Activated effector memory CD4-positive, alpha-beta T cell treated with Interleukin-2 at 50 U/mL for 16 hours (primary cell): ENCODE measurements around the gene GALNS.

ENCODE experiments used
- DNase-seq: peaks from one replicate; pipeline ENCODE4 v3.0.0-alpha.2; 2020

GALNS gene

DNA sequence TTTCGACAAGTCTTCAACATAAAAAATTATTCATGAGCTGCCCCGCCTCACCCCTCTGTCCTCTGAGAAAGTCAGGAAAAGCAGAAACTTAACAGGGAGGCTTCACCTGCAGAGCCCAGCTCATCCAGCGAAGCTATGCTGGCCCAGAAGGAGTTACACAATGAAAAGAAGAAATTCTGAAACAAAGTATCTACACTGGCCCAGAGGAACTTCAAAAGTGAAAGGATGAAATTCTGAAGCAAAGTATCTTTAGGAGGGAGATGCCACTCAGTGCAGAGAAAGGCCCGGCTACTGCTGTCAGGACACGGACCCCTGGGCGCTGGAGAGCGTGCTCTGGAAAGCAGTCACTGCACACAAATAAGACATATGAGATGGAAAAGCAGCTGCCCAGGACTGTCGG is 1.6 kb downstream of the GALNS start:
- DNase-seq: no peak

DNA sequence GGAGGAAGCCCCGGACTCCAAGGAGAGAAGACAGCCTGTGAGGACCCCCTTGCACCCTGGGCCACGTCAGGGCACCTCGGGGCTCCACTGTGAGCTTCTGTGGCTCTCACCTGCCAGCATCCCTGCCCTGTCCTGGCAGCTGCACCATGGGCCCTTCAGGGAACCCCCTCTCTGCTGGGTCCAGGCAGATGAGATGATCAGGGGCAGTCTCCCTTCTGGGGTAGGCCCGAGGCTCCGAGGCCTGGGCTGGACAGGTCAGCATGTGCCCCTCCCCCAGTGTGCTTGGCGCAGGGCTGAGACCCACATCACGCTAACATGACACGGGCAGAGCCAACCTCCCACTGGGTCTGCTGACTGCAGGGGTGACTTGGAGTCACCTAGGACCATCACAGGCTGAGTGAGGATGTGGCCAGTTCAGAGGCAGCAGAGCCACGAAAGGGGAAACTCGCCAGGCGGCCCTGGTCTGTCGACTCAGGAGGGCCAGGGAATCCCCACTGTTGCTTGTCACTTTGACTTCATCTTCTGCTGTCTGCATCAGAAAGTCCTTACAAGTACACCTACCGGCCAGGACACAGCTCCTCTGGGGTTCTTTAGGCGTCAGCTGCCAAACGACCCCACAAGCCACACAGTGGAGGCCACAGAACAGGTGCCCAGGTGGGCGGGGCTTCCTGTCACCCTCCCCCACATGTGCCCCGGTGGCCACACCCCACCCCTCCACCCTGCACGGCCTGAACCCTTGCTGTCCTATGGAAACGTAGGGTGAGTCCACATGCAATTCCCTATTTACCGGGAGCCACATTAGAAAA is 2.2 kb downstream of the GALNS start:
- no peak for DNase-seq

DNA sequence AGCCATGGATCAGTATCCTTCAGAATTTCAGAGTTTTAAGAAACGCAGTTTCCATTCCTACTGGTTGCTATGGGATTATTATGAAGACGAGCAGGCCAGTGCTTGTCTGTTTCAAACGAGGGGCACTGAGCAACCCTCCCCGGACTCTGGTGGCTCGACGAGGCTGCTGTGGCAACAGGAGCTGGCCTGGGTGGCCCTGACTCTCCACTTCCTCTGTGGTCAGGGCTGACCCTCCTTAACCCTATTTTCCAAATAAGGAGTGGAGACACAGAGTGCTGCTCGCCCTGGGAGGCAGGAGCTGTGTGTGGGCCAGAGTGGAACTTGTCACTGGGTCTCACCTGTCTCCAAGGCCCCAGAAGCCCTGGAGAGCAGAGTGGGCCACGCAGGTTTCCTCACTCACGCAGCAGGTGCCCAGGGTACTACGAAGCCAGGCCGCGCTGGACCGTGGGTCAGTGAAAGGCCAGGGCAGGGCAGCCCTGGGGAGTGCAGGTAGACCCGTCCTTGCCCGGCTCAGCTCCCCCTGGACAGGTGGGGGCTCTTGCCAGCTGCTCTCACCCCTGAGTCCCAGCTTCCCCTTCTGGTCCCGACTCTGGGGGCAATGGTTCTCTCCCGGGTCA is 3.3 kb downstream of the GALNS start:
- DNase-seq: no peak

DNA sequence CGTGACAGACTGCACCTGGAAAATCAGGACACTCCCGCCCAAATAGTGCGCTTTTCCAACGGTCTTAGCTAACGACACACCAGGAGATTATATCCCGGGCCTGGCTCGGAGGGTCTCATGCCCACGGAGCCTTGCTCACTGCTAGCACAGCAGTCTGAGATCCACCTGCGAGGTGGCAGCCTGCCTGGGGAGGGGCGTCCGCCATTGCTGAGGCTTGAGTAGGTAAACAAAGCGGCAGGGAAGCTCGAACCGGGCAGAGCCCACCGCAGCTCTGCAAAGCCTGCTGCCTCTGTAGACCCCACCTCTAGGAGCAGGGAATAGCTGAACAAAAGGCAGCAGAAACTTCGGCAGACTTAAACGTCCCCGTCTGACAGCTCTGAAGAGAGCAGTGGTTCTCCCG is 5.1 kb downstream of the GALNS start:
- no peak for DNase-seq

DNA sequence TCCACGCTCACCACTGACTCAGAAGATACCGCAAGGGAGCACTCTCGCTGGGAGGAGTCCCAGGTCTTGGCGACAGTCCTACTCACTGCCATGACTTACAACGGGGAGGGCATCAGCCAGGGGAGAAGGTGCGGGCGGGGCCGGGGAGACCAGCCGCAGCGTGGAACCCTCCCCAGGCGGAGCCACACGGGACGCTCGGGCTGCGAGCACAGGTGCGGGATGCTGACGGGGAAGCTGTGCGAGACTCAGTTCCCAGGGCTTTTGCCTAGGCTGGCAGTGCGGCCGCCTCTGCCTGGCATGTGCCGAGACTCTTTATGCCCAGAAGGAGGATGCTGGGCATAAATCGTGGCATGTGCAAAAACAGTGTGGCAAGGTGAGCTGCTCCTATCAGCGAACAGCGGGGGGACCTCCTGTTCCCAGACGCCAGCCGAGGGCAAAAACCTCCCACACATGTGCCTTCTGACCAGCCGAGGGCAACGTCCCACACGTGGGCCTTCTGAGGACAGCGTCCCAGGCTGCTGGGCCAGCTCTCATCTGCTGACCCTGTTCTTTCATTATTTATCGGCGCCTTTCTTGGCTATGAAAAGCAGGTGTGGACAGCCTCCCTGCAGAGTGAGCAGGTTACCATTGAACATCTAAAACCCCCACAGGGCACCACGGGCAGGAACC is 6.1 kb downstream of the GALNS start:
- no peak for DNase-seq

DNA sequence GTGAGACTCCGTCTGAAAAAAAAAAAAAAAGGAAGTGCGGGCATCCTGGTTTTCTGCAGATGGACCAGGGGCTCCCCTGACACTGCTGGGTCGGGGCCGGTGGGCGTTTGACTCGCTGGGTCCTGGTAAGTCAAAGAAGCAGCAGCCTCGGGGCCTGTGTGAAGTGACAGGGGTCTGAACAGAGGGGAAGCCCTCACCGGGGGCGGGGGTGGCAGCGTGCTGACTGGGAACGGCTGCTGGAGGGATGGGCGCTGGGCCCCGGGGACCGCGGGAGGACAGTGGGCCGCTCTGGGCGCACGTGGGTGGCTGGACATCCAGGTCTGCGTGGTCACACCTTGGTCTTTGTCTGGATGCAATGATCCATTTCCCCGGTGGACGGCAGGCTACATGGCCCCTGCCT is 8.2 kb downstream of the GALNS start:
- no peak for DNase-seq

DNA sequence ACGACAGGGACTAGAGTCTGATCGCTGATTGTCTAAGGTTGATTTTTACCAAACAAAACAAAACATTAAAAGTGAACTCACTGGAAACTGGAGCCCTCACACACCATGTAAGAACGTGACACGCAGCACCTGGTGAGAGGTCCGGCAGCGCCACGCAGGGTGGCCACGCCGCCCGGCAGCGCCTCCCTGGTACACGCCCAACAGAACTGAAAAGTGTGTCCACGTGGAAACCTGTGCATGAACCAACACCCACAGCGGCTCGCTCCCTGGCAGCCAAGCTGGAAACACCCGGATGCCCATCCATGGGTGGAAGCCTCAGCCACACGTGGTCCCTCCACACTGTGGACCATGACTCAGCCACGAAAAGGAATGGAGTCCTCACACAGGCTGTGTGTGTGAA is 9.1 kb downstream of the GALNS start:
- DNase-seq: no peak

DNA sequence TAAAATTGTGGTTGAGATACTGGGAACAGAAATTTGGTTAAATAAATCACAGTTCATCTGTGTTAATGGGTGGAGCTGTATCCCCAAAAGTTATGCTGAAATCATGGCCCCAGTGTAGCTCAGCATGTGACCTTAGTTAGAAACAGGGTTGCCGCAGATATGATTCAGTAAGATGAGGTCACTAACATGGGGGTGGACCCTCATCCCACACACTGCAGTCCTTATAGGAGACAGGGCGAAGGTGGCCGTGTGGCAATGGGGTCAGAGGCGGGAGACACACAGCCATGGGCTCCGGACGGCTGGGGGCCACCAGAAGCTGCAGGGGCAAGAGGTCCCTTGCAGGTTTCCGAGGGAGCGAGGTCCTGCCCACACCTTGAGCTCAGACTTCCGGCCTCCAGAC is 10.7 kb downstream of the GALNS start:
- no peak for DNase-seq

DNA sequence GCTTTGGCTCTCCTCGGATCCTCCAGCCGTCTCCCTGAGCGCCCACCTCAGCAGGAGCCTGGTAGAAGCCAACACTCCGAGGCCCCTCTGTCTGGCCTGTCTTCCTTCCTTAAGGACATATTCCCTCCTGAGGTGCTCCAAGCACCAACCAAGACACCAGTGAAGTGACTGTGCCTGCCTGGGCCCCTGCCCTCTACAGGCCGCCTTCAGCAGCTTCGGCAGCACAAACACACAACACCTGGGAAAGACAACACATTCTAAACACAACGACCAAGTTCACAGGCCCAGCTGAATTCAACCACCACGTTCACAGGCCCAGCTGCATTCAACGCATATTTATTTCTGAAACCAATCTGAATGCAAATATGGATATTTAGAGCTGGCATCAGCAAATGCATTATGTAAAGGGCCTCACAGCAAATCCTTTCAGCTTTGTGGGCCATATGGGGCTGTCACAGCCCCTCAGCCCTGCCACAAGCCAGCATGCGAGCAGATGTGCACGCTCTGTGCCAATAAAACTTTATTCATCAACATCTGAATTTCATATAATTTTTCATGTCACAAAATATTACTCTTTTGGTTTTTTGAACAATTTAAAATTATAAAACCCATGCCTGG is 12.2 kb downstream of the GALNS start:
- DNase-seq: no peak

DNA sequence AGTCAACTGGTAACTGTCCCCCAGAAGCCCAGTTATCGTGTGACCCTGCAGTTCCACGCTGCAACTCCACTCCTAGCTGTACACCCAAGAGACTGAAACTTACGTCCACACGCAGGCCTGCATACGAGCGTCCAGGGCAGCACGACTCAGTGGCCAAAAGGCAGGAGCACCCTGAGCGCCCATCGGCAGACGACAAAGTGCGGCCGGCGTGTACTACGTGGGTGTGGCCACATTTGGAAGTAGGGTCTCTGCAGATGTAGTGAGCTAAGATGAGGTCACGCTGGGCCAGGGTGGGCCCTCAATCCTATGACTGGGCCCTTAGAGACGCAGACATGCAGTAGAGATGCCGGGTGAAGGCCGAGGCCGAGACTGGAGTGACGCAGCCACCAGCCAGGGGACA is 13.5 kb downstream of the GALNS start:
- DNase-seq: no peak

DNA sequence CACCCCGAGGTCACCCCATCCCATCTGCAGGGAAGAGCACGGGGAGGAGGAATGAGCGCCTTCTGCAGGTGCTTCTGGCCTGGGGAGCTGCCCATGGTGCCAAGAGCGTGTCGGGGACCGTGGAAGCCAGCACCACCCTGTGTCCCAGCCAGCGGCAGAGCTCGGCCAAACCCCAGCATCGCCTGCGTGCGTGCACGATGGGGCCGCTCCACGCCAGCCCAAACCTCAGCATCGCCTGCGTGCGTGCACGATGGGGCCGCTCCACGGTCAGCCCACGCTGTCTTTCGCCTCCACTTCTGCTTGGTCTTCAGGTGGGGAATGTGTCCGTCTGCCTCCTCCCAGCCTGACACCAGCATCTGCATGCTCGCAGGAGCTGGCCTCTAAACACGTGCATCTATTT is 13.9 kb downstream of the GALNS start:
- DNase-seq: no peak

DNA sequence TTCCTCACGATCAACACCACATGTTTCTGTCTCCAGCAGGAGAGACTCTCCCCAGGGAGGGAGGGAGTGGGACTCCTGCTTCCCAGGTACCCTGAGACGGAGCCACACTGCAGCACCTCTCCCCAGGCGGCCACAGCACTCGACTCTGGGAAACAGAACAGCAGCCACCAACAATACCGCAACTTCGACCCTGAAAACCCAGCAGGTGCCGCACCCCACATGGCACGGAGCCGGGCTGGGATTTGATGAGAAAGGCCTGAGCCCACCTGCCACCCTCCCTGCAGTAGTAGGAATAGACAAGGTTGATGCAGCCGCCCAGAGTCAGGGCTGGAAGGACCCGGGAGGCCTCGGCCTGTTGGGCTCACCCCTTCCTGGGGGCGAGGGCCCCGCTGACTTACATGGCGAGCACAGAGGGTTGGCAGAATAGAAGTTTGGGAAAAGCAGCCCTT is 14.4 kb downstream of the GALNS start:
- no peak for DNase-seq

DNA sequence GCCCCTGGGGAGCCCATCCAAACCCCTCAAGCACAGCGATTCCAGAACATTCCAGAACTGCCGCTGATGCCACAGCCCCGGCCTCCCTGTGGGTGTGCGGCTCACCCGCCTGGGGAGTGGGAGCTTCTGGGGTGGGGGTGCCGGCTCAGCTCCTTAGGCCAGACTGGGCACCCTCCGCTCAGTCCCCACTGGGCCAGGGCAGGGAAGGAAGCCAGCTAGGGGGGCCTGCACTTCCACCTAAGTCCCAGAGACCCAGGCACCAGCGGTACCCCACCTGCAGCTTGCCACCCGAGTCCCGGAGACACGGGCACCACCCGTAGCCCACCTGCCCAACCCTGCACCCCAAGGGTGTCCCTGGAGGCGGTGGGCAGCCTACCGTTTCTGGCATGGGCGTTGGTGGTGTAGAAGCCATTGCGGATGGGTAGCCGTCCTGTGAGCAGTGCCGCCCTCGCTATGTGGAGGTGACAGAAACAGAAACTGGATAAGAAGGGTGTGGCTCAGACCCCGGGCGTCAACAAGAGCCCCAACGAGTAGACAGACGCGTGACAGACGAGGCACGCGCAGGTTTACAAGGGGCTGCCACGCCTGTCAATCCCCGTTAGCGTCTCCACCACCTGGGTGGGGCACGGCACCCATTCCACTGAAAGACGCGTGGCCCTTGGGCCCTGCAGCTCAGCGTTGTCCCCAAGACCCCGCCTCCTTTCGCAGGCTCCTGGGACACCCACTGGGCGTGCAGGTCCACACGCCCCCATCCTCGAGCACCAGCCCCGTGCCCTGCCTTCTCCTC is 15.0 kb downstream of the GALNS start:
- DNase-seq: no peak

DNA sequence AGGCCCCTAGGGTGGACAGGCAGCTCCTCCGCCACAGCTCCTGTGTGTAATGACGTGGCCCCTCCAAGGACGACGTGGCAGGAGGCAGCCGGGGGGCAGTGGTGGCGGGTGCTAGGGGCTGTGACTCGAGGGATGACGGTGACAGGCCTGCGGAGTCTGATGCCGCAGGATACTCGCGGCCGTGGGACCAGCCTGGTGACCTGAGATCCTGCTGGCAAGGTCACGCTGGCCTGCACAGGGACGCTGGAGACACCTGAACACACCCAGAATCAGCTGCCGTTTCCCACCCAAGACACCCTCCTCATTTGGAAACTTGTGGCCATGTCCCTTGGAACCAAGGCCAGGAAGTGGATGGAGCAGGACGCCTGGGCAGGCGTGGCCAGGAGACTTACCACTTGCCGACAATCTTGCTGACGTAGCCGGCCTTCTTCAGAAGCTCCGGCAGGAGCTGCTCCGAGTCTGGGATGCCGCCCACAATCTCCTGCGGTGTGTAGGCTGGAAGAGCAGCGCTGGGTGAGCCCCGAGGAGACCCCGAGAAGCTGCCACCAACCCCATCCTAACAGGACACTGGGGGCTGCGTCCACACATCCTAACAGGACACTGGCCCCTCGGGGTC is 16.0 kb downstream of the GALNS start:
- no peak for DNase-seq

DNA sequence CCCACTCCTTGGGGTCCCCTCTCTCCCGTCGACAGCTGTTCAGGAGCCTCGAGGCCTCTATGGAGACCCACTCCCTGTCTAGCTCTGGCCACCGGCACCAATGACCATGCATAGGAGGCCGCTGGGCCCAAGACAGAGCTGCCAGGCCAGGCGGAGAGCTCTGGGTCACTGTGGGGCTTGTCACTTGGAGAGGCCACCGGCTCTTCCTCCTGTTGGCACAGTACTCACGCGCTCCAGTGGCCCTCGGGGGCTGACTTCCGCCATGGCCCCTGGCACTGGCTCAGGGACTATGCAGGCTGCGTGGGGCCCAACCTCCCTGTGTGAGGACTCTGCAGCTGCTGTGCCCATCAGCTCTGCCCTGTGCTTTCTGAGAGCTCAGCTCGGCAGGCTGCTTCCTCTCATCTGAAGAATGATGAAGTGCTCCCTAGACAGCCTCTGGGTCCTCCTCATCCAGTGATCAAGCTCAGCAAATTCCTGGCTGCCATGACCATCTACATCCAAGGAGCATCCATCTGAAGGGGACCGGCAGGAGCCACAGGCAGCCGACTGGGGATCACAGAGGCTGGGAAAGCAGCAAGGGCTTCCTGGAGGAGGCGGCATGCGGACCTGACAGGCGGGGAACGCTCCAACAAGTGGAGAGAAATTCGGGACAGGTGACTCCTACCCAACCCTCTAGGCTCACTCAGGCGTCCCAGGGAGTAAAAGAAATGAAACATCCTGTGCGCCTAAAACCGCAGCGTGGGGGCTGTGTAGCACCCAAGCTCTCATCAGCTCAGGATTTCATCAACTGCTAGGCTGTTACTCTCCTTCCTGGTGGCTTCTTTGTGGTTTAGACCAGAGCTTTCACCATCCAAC is 16.8 kb downstream of the GALNS start:
- no peak for DNase-seq

DNA sequence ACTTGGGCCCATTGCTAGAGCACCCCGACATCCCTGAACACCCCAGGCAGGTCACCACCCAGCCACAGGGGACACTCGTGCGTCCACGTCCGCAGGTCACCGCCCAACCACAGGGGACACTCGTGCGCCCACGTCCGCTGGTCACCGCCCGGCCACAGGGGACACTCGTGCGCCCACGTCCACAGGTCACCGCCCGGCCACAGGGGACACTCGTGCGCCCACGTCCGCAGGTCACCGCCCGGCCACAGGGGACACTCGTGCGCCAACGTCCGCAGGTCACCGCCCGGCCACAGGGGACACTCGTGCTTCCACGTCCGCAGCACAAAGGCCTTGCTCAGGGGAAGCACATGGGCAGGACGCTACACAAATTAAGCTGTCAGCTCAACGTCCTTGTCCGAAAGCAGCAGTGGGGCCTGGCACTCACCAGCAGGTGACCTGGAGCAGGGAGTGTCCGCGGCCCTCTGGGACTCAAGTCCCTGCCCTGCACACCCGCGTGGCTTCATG is 17.7 kb downstream of the GALNS start:
- DNase-seq: no peak

DNA sequence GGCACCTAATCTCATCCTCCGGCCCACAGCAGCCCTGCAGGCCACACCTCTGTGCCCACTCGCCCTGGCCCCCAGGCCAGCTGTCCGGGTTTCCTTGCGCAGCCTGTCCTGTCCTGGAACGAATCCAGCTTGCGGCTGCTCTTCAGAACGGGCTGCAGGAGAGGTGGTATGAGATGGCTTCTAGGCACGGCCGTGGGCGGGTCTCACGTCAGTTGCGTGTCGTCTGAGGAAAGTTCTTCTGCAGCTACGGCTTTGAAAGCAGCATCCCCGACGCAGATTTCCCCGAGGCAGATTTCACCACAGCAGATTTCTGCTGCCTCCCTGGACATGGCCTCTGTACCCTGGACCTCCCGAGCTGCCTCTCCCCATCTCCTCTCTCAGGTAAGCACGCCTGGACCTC is 18.2 kb downstream of the GALNS start:
- DNase-seq: no peak

DNA sequence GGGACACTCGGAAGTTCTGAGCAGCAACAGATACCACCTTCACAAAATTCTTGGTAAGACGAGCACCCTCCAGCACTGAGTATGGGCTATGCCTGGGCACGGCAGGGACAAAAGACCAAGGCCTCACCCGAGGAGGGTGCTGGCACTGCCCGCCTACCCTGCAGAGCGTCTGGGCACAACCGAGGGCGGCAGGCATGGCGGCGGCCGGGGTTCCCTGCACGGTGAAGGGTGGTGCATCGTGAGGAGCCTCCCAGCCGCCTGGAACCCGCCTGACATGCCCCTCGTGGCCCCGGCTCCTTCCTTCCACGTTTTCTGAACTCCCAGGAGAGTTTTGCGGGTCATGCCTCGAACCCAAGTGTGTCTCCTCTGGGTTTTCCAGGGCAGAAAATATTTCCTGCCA is 18.9 kb downstream of the GALNS start:
- no peak for DNase-seq

DNA sequence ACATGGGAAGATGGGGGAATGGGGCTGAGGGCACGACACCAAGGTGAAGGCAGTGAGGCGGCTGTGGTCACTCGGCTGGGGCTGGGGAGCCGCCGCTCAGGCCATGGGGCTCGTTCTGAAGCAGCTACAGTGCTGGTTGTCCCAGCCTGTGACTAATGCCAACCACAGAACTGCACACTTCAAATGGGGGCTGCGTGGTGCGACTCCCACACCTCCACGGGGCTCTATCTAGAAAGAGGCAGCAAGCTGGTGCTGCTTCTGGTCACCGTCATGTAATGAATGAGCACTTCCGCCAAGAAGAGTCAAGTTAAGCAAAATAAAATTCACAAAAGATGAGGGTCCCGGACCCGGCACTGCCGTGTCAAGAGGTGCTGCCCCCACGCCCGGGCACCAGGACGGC is 20.0 kb downstream of the GALNS start:
- DNase-seq: no peak

DNA sequence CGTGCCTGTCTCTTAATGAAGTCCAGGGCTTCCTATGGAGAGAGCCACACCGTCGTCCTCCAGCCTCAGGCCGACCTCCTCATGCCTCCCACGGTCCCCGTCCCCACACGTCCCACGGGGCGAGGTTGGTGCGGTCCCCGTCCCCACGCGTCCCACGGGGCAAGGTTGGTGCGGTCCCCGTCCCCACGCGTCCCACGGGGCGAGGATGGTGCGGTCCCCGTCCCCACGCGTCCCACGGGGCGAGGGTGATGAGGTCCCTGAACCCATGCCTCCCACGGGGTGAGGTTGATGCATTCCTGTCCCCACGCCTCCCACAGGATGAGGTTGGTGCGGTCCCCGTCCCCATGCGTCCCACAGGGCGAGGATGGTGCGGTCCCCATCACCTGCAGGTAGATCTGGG is 20.9 kb downstream of the GALNS start:
- no peak for DNase-seq

DNA sequence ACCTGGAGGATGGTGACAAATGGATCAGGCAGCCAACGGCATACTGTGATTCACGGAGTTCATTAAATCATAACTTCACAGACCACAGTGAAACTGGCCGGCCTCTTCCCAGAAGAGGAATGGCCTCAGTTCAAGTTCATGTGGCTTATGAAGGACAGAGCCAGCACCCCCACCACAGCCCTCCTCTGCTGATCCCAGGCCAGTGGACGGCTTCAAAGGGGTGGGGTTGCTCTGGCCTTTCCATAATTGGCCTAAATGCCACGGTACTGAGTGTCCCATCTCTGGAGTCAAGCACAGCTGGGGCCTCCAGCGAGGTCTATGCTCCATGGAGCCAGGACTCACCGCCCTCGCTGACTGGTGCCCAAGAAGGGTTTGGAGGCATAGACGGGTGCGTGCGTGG is 21.4 kb downstream of the GALNS start:
- no peak for DNase-seq
